Hepatic stellate cell (primary cell): Measurements from ENCODE around the gene OSBP2.
A peak's percentile ranks its signal among the peaks of the same experiment; 100 is the strongest.

Experiments used
- DNase-seq: peaks from one replicate; pipeline ENCODE4 v3.0.0; 2011; ENCODE audit warnings: low spot score

OSBP2 gene

DNA sequence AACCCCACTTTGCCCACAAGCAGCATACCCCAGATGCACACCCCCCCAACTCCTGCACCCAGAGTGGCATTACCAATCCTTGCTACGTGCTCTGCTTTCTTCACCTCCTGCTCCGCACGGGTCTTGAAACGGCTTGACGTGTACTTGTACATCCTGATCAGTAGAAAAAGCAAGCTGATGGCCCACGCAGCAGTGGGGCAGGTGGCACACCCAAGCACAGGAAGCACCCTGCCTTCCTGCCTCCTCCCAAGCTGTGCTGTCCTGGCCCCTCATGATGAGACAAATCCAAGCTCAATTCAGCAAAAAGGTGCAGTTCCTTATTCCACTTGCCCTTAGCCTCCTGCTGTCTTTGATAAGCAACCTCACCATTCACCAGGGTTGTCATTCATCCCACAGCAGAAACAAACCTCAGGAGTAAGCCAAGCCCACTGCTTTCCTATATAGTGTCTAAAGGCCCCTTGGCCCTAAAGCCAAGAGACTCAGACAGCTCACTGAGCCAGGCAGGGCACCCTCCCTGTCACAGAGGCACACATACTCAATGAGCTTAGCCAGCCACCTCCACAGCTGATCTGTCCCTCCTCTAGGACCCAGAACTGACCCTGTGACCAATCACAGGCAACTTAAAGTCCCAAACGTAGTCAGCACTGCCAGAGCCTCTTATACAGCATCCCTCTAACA, 246.2 kb downstream of the OSBP2 start:
- no peak for DNase-seq

DNA sequence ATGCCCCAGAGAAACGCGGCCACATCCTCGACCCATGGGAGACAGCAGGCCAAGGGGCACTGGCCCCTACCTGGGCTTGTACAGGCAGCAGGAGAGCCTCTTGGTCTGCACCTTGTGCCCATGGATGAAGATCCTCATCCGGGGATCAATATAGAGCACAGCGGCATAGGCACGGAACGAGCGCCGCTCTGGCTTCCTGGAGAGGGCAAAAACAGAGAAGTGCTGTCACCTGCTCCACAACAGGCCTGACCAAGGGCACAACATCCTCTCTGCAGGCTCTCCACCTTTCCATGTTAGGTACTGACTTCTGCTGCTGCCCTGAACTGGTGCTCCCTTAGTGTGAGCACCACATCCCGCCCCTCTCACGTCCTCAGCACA, 246.7 kb downstream of the OSBP2 start:
- no peak for DNase-seq

GRCh38 chr22:30943368-30943767, 248.7 kb downstream of the OSBP2 start:
- no peak for DNase-seq

DNA sequence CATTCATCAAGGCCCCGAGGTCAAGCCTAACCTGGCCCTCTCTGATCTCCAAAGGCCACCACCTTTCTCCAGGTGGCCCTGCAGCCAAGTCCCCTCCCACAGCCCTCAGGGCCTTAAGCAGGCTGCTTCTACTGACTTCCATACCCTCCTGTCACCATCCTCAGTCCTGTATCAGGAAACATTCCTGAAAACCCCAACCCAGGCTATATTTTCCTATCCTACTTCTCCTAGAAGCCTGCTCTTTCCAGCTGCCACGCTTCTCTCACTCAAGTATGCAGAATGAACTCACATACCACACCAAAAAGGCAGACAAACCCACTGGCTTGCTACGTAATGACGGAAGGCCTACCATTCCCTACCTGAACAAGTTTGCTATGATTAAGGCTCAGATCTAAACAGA, 250.3 kb downstream of the OSBP2 start:
- DNase-seq = no peak

DNA sequence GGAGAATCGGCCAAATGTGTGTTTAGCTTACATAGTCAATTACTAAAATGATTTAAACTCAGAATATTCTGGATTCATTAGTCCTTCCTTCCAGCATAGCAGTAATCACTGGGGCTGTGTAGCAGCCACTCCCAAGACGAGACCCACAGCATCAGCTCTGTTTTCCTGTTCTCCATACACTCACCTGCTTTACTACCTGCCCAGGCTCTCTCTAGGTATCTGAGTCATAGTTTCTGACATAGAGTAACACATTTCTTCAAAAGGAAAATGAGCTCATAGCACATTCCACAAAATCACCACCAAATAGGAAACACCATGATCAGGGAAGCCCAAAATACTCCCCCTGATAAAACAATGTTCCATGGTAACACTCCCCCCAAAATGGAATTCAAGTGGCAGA, 251.0 kb downstream of the OSBP2 start:
- no peak for DNase-seq

DNA sequence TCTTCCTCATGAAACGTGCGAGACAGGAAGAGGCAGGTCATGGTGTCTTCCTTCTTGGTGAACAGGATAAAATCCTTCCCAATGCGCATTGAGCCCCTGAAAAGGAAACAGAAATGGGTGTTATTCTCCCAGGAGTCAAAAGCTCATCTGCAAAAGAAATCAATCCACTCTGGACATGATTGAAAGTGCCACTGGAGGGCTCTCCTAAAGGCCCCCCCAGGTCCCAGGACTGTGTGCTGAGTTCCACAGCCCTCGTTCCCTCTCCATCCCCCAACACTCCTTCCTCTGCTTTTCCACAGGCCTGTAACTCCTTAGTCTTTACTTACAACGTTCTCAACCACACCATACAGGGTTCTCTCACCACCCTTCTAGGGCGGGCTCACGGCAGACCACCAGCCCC, 251.7 kb downstream of the OSBP2 start:
- no peak for DNase-seq

GRCh38 chr22:30947173-30947815, 252.6 kb downstream of the OSBP2 start:
- no peak for DNase-seq

GRCh38 chr22:30947816-30948454, 253.3 kb downstream of the OSBP2 start:
- DNase-seq = peak; percentile 45

- DNase-seq = peak; percentile 59
Observed at GRCh38 chr22:30948930-30949342, 254.3 kb downstream of the OSBP2 start.

GRCh38 chr22:30949934-30950660, 255.4 kb downstream of the OSBP2 start:
- no peak for DNase-seq

DNA sequence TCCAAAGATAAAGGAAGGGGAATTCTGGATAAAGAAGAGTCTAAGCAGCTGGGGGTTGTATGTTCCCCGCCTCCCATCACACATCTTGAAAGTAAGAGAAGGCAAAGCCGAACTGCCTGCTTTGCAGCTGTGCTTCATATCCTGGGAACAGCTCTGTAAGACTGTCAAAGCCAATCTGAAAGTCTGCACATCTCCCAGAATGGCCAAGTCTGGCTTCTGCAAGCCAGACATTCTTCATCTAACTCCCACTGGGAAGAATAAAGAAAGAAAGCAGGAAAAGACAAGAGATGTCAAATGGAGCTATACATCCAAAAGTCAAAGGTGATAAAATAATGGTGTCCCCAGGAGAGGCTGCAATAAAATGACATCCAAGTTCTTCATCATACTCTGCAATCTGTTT, 258.5 kb downstream of the OSBP2 start:
- DNase-seq = no peak

- no peak for DNase-seq
Observed at GRCh38 chr22:30955153-30955552, 260.5 kb downstream of the OSBP2 start.
